Tibial nerve (tissue), 4 donors: ENCODE measurements around the gene COQ10B. TPM values are rescaled to one million over a fixed set of nuclear protein-coding genes. Genes with fewer than 3 reads are reported as not detected.

ENCODE experiments used
- DNase-seq, 2 donors: peaks; one replicate each; pipeline ENCODE4 v3.0.0-alpha.2; 2019; ENCODE audit warnings: low spot score in 2 of 2
- H3K27ac ChIP-seq, 4 donors: fragments of 200-600 bp; sonication (generic) in 3 of 4; one replicate each; pipeline ENCODE4 v1.5.1; 2017 to 2019; ENCODE audit warnings: mild to moderate bottlenecking in 1 of 4
- H3K27me3 ChIP-seq, 2 donors: fragments of 200-600 bp; sonication (generic) in 1 of 2; one replicate each; pipeline versions ENCODE4 v1.5.1 to v1.6.0; 2017 to 2019
- H3K36me3 ChIP-seq, 3 donors: fragments of 200-600 bp; sonication (generic); one replicate each; pipeline ENCODE4 v1.5.1; 2018 to 2019
- H3K4me1 ChIP-seq, 4 donors: fragments of 200-600 bp; sonication (generic) in 3 of 4; one replicate each; pipeline ENCODE4 v1.5.1; 2017 to 2019
- H3K4me3 ChIP-seq, 4 donors: fragments of 200-600 bp; sonication (generic) in 3 of 4; one replicate each; pipeline ENCODE4 v1.5.1; 2017 to 2019; ENCODE audit warnings: mild to moderate bottlenecking in 1 of 4, moderate library complexity in 1 of 4
- H3K9me3 ChIP-seq, 4 donors: fragments of 200-600 bp; sonication (generic) in 3 of 4; one replicate each; pipeline ENCODE4 v1.5.1; 2017 to 2019
- EP300 ChIP-seq, 2 donors: sonication (generic); formaldehyde crosslinking; IDR thresholded peaks; one replicate each; pipeline ENCODE4 v1.6.1; 2017; ENCODE audit warnings: antibody characterized with exemption in 2 of 2, mild to moderate bottlenecking in 1 of 2
- POLR2A ChIP-seq, 2 donors: fragments of 450-650 bp; IDR thresholded peaks; one replicate each; pipeline ENCODE4 v1.6.1; 2017; ENCODE audit warnings: antibody characterized with exemption in 2 of 2, mild to moderate bottlenecking in 2 of 2, moderate library complexity in 2 of 2
- WGBS, 2 donors: methylation state at CpG; one replicate each; pipeline ENCODE4 v1.1.5; 2018; 5-methylcytosine and 5-hydroxymethylcytosine counted together
- total RNA-seq, 4 donors: library from RNA; depleted of rRNA; stranded (reverse); fragments of >200 nt; gene quantifications; one replicate each; pipeline ENCODE4 v1.1.0, GENCODE V29; 2016
- TF ChIP-seq, protein P1 (sequence below), 5 experiments: fragments of 200-600 bp in 3 of 5; fragments of 450-650 bp in 2 of 5; sonication (generic) in 3 of 5; IDR thresholded peaks; one replicate each; pipeline ENCODE4 v1.5.1; 2016 to 2019; ENCODE audit warnings: antibody characterized with exemption in 5 of 5, mild to moderate bottlenecking in 3 of 5, moderate library complexity in 2 of 5

The COQ10B gene
- total RNA-seq, 4 donors from 2014 or later = 17.8 to 21.0 (median 19.1) TPM

DNA sequence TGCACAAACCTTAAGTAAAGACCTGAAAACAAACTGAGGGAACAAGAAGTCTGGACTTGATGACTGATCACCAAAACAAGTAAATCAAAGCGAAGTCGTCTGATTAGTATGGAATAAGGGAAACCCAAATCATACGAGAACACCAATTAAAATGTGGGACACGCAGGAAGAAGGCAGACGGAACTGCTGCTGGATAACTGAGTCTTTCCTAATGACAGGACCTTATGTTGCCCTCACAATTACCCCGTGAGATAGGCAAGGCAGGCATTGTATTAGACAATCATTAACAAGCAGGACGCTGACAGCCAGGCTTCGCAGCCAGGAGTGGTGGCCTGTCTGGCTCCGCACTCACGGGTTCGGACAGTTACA, 614 bp upstream of the COQ10B start:
- Histone ChIP-seq H3K36me3 (no peaks in the 10 kb centered on the region), H3K27ac (peak overlapping the region; percentile 90 to 99 (median 94)), H3K4me3 (peak overlapping the region; percentile 64 to 80 (median 68)), H3K9me3 (no peaks in the 10 kb centered on the region), H3K27me3 (no peaks in the 10 kb centered on the region), H3K4me1 (peaks cover 3 to 31% (median 19%) of the 10 kb centered on the region in 4 donors)
- no peak for DNase-seq
- WGBS, 2 donors = 1 to 3% methylated on average over 10 to 11 of the region's 11 CpGs
- TF ChIP-seq POLR2A (IDR thresholded peaks at IDR 0.05) = no peak
- no peak for TF ChIP-seq EP300 (IDR thresholded peaks at IDR 0.05)
- TF ChIP-seq, protein P1, sequence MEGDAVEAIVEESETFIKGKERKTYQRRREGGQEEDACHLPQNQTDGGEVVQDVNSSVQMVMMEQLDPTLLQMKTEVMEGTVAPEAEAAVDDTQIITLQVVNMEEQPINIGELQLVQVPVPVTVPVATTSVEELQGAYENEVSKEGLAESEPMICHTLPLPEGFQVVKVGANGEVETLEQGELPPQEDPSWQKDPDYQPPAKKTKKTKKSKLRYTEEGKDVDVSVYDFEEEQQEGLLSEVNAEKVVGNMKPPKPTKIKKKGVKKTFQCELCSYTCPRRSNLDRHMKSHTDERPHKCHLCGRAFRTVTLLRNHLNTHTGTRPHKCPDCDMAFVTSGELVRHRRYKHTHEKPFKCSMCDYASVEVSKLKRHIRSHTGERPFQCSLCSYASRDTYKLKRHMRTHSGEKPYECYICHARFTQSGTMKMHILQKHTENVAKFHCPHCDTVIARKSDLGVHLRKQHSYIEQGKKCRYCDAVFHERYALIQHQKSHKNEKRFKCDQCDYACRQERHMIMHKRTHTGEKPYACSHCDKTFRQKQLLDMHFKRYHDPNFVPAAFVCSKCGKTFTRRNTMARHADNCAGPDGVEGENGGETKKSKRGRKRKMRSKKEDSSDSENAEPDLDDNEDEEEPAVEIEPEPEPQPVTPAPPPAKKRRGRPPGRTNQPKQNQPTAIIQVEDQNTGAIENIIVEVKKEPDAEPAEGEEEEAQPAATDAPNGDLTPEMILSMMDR (IDR thresholded peaks at IDR 0.05) = no peak

DNA sequence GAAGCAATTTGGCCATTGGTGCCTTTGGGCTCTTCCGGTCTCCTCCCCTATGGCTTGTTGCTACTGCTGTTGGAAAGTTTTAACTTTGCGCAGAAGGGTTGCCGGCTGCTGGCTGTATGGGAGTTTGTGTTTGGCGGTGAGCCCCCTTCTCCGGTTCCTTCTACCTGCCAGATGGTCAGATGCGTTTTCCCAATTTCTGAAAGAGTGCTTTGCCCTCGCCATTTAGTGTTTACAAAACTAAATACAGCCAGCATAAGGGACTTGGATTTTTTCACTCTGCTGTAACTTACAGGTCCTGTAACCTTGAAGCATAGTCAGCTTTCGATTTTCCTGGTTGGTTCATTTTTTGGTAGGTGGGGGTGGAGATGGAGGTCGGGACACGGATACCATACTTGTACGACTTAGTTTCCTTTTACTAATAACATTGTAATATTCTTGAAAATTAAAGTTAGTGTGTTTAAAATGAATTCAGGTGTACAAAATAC, 604 bp downstream of the COQ10B start:
- H3K4me3 ChIP-seq = peak overlapping the region; percentile 64 to 80 (median 68)
- no peaks in the 10 kb centered on the region for H3K36me3 ChIP-seq
- TF ChIP-seq, protein P1 (IDR thresholded peaks at IDR 0.05) = no peak
- no peak for TF ChIP-seq POLR2A (IDR thresholded peaks at IDR 0.05)
- TF ChIP-seq EP300 (IDR thresholded peaks at IDR 0.05) = no peak
- H3K4me1 ChIP-seq = peaks cover 3 to 40% (median 19%) of the 10 kb centered on the region in 4 donors
- H3K27ac ChIP-seq = peak overlapping the region; percentile 91 to 100 (median 96)
- WGBS, 2 donors = 0 to 1% methylated on average over 11 of the region's 11 CpGs
- no peaks in the 10 kb centered on the region for H3K9me3 ChIP-seq
- H3K27me3 ChIP-seq = no peaks in the 10 kb centered on the region
- peak in 1 of 2 donors; percentile 64 for DNase-seq

DNA sequence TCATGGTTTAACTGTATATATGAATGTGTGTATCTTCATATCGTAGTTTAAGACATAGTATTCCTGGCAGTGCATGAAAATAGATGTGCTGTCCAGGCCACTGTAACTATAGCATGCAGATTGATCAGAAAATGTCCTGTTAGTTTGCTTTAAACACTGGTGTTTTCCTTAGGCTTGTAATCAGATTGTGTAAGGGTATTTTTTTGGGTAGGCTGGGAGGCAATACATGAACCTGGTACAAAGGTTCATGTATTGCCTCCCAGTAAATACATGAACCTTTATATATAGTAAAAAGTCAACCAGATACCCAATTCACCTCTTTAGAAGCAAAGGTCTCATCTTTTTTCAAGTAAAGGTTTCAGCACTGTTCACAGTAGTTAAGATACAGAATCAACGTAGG, 1.6 kb downstream of the COQ10B start:
- H3K27me3 ChIP-seq = no peaks in the 10 kb centered on the region
- no peaks in the 10 kb centered on the region for H3K9me3 ChIP-seq
- DNase-seq = no peak
- WGBS, 2 donors = 75 to 76% methylated on average over 2 of the region's 2 CpGs
- peak overlapping the region in 2 of 4 donors; percentile 98 to 100 for H3K27ac ChIP-seq
- H3K36me3 ChIP-seq = no peaks in the 10 kb centered on the region
- TF ChIP-seq, protein P1 (IDR thresholded peaks at IDR 0.05) = no peak
- TF ChIP-seq POLR2A (IDR thresholded peaks at IDR 0.05) (no peak), EP300 (IDR thresholded peaks at IDR 0.05) (no peak)
- peak overlapping the region in 2 of 4 donors; percentile 67 to 68 for H3K4me3 ChIP-seq
- H3K4me1 ChIP-seq = peaks cover 3 to 47% (median 19%) of the 10 kb centered on the region in 4 donors

DNA sequence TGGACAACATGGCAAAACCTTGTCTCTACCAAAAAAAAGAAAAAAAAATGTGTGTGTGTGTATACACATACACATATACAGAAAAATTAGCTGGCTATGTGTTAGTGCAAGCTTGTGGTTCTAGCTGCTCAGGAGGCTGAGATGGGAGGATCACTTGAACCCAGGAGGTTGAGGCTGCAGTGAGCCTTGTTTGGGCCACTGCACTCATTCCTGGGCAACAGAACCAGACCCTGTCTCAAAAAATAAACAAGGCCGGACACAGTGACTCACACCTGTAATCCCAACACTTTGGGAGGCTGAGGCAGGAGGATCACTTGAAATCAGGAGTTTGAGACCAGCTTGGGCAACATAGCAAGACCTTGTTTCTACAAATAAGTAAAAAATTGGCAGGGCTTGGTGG, 2.1 kb downstream of the COQ10B start:
- no peak overlapping the region for H3K27ac ChIP-seq
- no peak overlapping the region for H3K4me3 ChIP-seq
- H3K4me1 ChIP-seq = peaks cover 3 to 52% (median 19%) of the 10 kb centered on the region in 4 donors
- H3K9me3 ChIP-seq = no peaks in the 10 kb centered on the region
- 92 to 100% methylated on average over 1 of the region's 1 CpG for WGBS, 2 donors
- DNase-seq = no peak
- peaks cover 0 to 5% (median 0%) of the 10 kb centered on the region in 3 donors for H3K36me3 ChIP-seq
- H3K27me3 ChIP-seq = no peaks in the 10 kb centered on the region
- TF ChIP-seq POLR2A (IDR thresholded peaks at IDR 0.05) = no peak
- TF ChIP-seq, protein P1 (IDR thresholded peaks at IDR 0.05) = no peak
- TF ChIP-seq EP300 (IDR thresholded peaks at IDR 0.05) = no peak

DNA sequence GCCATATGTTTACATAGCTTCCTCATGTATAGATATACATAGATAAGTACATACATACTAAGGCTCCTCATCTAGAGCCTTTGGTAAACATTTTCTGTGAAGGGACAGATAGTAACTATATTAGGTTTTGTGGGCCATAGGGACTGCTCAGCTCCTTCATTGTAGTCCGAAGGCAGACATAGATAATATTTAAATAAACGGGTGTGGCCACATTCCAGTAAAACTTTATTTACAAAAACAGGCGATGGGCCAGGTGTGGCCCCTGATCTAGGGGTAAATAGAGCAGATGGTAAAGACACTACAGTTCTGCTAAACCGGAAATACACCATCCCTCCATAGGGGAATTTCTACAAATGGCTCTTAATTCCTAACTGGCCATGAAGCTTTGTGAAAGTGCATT, 7.3 kb downstream of the COQ10B start:
- DNase-seq = no peak
- TF ChIP-seq POLR2A (IDR thresholded peaks at IDR 0.05) = no peak
- no peak for TF ChIP-seq EP300 (IDR thresholded peaks at IDR 0.05)
- TF ChIP-seq, protein P1 (IDR thresholded peaks at IDR 0.05) = no peak
- Histone ChIP-seq H3K27ac (no peak overlapping the region), H3K27me3 (no peaks in the 10 kb centered on the region), H3K4me3 (no peak overlapping the region), H3K4me1 (peaks cover 0 to 39% (median under 1%) of the 10 kb centered on the region in 4 donors), H3K9me3 (no peaks in the 10 kb centered on the region), H3K36me3 (peaks cover 0 to 40% (median 0%) of the 10 kb centered on the region in 3 donors)
- 84 to 89% methylated on average over 4 of the region's 4 CpGs for WGBS, 2 donors
